Measurements from ENCODE around the gene MADD.

Gene MADD

GRCh38 chr11:47264119-47264518, 5.8 kb upstream of the MADD start:
- in situ Hi-C loops (cut with HindIII; ENCODE audit: low sequenced_read_pairs): no loop called here
- TF ChIP-seq, protein P1, sequence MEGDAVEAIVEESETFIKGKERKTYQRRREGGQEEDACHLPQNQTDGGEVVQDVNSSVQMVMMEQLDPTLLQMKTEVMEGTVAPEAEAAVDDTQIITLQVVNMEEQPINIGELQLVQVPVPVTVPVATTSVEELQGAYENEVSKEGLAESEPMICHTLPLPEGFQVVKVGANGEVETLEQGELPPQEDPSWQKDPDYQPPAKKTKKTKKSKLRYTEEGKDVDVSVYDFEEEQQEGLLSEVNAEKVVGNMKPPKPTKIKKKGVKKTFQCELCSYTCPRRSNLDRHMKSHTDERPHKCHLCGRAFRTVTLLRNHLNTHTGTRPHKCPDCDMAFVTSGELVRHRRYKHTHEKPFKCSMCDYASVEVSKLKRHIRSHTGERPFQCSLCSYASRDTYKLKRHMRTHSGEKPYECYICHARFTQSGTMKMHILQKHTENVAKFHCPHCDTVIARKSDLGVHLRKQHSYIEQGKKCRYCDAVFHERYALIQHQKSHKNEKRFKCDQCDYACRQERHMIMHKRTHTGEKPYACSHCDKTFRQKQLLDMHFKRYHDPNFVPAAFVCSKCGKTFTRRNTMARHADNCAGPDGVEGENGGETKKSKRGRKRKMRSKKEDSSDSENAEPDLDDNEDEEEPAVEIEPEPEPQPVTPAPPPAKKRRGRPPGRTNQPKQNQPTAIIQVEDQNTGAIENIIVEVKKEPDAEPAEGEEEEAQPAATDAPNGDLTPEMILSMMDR (IDR thresholded peaks at IDR 0.05; ENCODE audit: low read depth, low read length, missing control alignments): no peak
- no peak overlapping the region for H3K4me3 ChIP-seq (ENCODE audit: low read depth, low read length)
- DNase-seq (ENCODE audit: low read depth): no peak

- in situ Hi-C loops (cut with HindIII; ENCODE audit: low sequenced_read_pairs): no loop called here
- no peak for DNase-seq (ENCODE audit: low read depth)
- TF ChIP-seq, protein P1 (IDR thresholded peaks at IDR 0.05; ENCODE audit: low read depth, low read length, missing control alignments): no peak
Observed at GRCh38 chr11:47264521-47264920, 5.4 kb upstream of the MADD start.

GRCh38 chr11:47267876-47268275, 2.1 kb upstream of the MADD start:
- TF ChIP-seq, protein P1 (IDR thresholded peaks at IDR 0.05; ENCODE audit: low read depth, low read length, missing control alignments): no peak
- in situ Hi-C loops (cut with HindIII; ENCODE audit: low sequenced_read_pairs): no loop called here
- DNase-seq (ENCODE audit: low read depth): no peak
- no peak overlapping the region for H3K4me3 ChIP-seq (ENCODE audit: low read depth, low read length)

More at GRCh38 chr11:47264521-47264920, 5.4 kb upstream of the MADD start:
- no peak overlapping the region for H3K4me3 ChIP-seq (ENCODE audit: low read depth, low read length)

DNA sequence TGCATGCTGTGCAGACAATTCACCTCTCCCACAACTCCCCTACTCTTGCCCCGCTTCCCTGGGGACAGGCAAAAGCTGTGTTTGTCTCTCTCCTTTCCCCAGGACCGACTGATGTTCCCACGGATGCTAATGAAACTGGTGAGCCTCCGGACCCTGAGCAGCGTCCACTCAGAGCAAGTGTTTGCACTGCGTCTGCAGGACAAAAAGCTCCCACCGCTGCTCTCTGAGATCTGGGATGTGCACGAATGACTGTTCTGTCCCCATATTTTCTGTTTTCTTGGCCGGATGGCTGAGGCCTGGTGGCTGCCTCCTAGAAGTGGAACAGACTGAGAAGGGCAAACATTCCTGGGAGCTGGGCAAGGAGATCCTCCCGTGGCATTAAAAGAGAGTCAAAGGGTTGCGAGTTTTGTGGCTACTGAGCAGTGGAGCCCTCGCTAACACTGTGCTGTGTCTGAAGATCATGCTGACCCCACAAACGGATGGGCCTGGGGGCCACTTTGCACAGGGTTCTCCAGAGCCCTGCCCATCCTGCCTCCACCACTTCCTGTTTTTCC, 1.4 kb upstream of the MADD start:
- TF ChIP-seq, protein P1 (IDR thresholded peaks at IDR 0.05; ENCODE audit: low read depth, low read length, missing control alignments): no peak
- H3K4me3 ChIP-seq (ENCODE audit: low read depth, low read length): no peak overlapping the region
- in situ Hi-C loops (cut with HindIII; ENCODE audit: low sequenced_read_pairs): no loop called here
- DNase-seq (ENCODE audit: low read depth): no peak

GRCh38 chr11:47269002-47269828, 718 bp upstream of the MADD start:
- peak overlapping the region; percentile 65 for H3K4me3 ChIP-seq (ENCODE audit: low read depth, low read length)
- DNase-seq (ENCODE audit: low read depth): no peak
- TF ChIP-seq, protein P1 (IDR thresholded peaks at IDR 0.05; ENCODE audit: low read depth, low read length, missing control alignments): no peak
- in situ Hi-C loops (cut with HindIII; ENCODE audit: low sequenced_read_pairs): no loop called here

DNA sequence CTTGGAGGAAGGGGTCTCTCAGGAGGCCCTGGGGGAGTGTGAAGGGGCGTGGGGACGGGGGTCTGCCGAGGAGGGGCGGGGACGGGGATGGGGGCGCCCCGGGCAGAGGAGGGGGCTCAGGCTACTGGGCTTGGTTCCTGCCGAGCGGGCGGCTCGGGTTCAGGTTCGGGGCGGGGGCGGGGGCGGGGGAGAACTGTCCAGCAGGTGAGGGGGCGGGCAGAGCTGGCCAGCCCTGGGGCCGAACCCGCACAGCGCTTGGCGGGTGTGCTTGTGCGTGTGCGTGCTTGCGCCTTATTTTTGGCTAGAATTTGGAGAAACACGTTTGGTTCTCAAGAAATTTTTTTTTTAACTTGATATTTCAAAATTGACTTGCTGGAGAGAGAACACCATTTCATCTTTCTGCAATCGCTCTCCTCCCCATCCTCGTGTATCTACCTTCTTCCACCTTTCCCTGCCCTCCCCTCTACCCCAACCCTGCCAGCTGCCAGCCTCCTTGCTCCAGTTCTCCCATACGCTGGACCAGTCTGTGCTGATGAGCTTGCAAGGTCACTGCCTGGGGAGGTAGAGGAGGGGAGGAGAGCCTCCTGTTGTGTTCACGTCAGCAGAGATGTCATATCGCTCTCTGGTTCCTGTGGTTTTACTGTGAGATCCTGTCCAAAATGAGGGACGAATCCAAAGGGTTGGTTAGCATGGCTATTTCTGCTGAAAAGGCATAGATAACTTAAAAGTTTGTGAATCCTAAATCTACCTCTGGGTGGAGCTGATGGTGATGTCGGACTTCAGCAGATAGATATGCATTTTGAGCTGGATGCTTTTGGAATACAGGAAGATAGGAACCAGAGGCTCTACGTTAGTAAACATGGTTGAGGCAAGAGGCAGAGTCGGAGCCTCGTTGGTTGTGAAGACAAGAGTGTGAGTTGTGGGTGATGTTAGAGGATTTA, 668 bp downstream of the MADD start:
- no peak for DNase-seq (ENCODE audit: low read depth)

More for the DNA sequence above, 668 bp downstream of the MADD start:
- TF ChIP-seq, protein P1 (IDR thresholded peaks at IDR 0.05; ENCODE audit: low read depth, low read length, missing control alignments): peak; percentile 31
- peak overlapping the region; percentile 65 for H3K4me3 ChIP-seq (ENCODE audit: low read depth, low read length)
- in situ Hi-C loops (cut with HindIII; ENCODE audit: low sequenced_read_pairs): no loop called here
